NOMO-1 (cell line): ENCODE data around the gene TAC3.
"Not testable (repeated sequence)": the region's sequence is repeated elsewhere in the genome, so short reads cannot be mapped to it uniquely, and the experiment has no call there.

Source experiments
- DNase-seq, 2 experiments: peaks; one replicate each; lab custom pipeline; 2025; ENCODE audit not compliant: unreplicated experiment in 2 of 2; lab: John Stamatoyannopoulos, UW

TAC3 gene

GRCh38 chr12:56988207-56988739 is 28.1 kb downstream of the TAC3 start:
- peak; percentile 27 to 39 for DNase-seq

DNA sequence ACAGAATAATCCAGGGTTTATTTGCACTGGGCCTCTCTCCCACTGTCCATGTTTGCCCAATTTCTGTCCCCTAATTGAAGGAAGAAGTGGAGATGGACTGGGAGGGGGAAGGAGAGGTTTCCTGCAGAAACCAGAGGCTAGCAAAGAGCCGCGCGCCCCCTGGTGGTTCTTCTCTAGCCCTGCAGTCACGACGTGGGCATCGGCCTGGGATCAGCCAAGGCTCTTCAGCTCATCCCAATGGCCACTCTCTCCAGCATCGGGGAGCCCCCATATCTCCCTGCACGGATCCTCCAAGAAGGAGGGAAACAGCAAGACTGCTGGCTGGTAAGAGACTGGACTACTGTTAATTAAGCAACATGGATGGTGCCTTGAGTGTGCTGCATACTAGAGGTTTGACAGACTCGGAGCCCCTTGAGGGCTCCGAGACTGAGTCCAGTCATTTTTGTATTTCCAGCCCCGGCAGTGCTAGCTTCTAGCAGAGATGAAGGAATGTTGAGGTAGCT is 28.7 kb downstream of the TAC3 start:
- DNase-seq, result peak; percentile 62 to 71

DNA sequence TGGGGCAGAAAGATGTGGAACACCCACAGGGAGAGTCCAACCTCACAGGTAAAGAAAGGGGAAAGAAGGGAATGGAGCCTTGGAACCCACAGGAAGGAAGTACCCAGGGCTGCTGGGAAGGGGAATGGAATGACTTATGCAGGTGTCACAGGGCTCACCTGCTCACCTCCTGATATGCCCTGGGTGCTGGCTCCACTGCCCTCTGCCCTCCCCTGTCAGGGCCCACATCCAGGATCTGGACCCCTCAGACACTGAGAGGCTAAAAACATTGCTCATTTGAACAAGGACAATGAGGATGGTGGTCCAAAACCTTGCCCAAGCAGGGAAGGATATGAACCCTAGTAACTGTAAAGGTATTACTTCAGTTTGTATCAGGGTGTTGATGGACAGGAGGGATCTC is 29.3 kb downstream of the TAC3 start:
- DNase-seq, result no peak

- not testable (repeated sequence) for DNase-seq
These were observed 30.6 kb downstream of the TAC3 start for GRCh38 chr12:56985714-56986113.

- DNase-seq, result no peak
These were observed 32.9 kb downstream of the TAC3 start for GRCh38 chr12:56983386-56983785.

DNA sequence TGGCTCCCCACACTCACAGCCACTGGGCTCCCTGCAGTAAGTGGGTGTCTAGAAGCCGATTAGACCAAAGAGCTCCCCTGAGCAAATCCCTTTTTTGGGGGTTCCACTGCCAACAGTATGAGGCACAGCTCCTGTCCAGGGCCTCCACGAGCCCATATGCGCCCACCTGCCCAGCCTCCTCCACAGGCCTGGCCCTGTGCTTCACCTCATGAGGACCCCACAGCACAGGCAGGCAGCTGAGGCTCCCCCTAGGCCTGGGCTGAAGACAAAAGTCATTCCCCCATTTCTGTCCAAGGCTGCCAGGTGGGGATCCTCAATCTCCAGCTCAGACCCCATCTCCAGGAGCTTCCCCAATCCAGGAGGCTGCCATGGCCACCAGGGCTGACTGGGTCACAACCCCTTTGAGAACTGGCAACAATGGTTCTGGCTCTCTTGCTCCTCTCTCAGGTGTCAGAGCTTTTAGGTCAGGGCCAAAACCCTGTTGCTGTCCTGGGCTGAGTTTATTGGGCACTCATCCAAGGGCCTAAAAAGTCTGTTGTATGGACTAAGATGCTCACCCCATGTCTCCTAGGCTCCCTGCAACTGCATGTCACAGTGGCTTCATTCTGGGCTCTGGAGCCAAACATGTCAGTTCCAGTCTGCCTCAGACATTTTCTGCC is 33.6 kb downstream of the TAC3 start:
- not testable (repeated sequence) for DNase-seq

- DNase-seq, result no peak
These were observed 35.3 kb downstream of the TAC3 start for GRCh38 chr12:56980941-56981530.

DNA sequence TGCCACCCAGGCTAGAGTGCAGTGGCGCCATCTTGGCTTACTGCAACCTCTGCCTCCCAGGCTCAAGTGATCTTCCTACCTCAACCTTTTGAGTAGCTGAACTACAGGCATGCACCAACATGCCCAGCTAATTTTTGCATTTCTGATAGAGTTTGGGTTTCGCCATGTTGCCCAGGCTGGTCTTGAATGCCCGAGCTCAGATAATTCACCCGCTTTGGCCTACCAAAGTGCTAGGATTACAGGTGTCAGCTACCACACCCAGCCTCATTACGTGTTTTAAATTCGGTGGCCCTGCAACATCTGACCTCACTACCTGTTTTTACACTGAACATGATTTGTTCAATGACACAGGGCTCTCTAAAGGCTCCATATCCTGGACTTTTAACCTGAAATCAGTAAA is 36.1 kb downstream of the TAC3 start:
- no peak for DNase-seq

GRCh38 chr12:56979628-56980027 is 36.7 kb downstream of the TAC3 start:
- DNase-seq, result no peak

GRCh38 chr12:56978397-56979138 is 37.8 kb downstream of the TAC3 start:
- DNase-seq, result no peak

- not testable (repeated sequence) for DNase-seq
These were observed 39.0 kb downstream of the TAC3 start for GRCh38 chr12:56977361-56977760.

DNA sequence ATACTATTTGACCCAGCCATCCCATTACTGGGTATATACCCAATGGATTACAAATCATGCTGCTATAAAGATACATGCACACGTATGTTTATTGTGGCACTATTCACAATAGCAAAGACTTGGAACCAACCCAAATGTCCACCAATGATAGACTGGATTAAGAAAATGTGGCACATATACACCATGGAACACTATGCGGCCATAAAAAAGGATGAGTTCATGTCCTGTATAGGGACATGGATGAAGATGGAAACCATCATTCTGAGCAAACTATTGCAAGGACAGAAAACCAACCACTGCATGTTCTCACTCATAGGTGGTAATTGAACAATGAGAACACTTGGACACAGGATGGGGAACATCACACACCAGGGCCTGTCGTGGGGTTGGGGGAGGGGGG is 42.1 kb downstream of the TAC3 start:
- not testable (repeated sequence) for DNase-seq

GRCh38 chr12:56968910-56969309 is 47.4 kb downstream of the TAC3 start:
- not testable (repeated sequence) for DNase-seq

- not testable (repeated sequence) for DNase-seq
These were observed 50.2 kb downstream of the TAC3 start for GRCh38 chr12:56965997-56966642.

- DNase-seq, result not testable (repeated sequence)
These were observed 51.2 kb downstream of the TAC3 start for GRCh38 chr12:56965124-56965523.

- not testable (repeated sequence) for DNase-seq
These were observed 52.8 kb downstream of the TAC3 start for GRCh38 chr12:56963557-56963956.

DNA sequence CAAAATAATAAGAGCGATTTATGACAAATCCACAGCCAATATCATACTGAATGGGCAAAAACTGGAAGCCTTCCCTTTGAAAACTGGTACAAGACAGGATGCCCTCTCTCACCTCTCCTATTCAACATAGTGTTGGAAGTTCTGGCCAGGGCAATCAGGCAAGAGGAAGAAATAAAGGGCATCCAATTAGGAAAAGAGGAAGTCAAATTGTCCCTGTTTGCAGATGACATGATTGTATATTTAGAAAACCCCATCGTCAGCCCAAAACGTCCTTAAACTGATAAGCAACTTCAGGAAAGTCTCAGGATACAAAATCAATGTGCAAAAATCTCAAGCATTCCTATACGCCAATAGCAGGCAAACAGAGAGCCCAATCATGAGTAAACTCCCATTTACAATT is 54.1 kb downstream of the TAC3 start:
- not testable (repeated sequence) for DNase-seq
